ENCODE measurements around the gene STX3. TPM values are rescaled to one million over a fixed set of nuclear protein-coding genes. Genes with fewer than 3 reads are reported as not detected.

Gene STX3
- total and polyA plus RNA-seq, 2 experiments from 2014 or later, result 19.0 to 65.5 TPM

- Histone ChIP-seq H2AFZ (no peak overlapping the region), H4K20me1 (replicated peaks; ENCODE audit: insufficient read depth) (peaks cover 22% of the 10 kb centered on the region), H3K27me3 (ENCODE audit: insufficient read depth) (no peaks in the 10 kb centered on the region), H3K4me2 (no peak overlapping the region), H3F3A (replicated peaks; ENCODE audit: low read depth) (no peaks in the 10 kb centered on the region), H3K36me3 (ENCODE audit: insufficient read depth) (peaks cover 9% of the 10 kb centered on the region; the same call in 1 of the 2 replicates), H3K4me1 (ENCODE audit: insufficient read depth) (no peaks in the 10 kb centered on the region), H3K27ac (ENCODE audit: low read depth) (no peak overlapping the region), H3K4me3 (no peak overlapping the region), H3K79me2 (replicated peaks; ENCODE audit: insufficient read depth) (peaks cover 4% of the 10 kb centered on the region; the same call in 1 of the 2 replicates), H3K9me2 (ENCODE audit: insufficient read depth) (peaks cover 5% of the 10 kb centered on the region; the same call in 1 of the 2 replicates)
- no peak overlapping the region for H3K27ac Mint-ChIP-seq
- TF ChIP-seq ZNF462 (CRISPR knock-in tag; IDR thresholded peaks at IDR 0.05), result no peak
- H3K4me1 Mint-ChIP-seq, result no peaks in the 10 kb centered on the region; the same call in 2 of the 3 replicates
- no peak overlapping the region for H3K4me3 Mint-ChIP-seq
- ATAC-seq (no peak), DNase-seq (ENCODE audit: low spot score) (no peak)
- peaks cover 3% of the 10 kb centered on the region for H3K27me3 Mint-ChIP-seq (ENCODE audit: insufficient read depth, low read depth, poor library complexity)
- H3K9me3 Mint-ChIP-seq, result peaks cover 6% of the 10 kb centered on the region; the same call in 2 of the 3 replicates
- H3K36me3 Mint-ChIP-seq (ENCODE audit: low read depth), result peaks cover 48% of the 10 kb centered on the region
These were observed 24.3 kb downstream of the STX3 start for GRCh38 chr11:59779487-59779886.

- no peaks in the 10 kb centered on the region for H3F3A ChIP-seq (replicated peaks; ENCODE audit: low read depth)
- no peak overlapping the region for H3K4me3 ChIP-seq
- peaks cover 4% of the 10 kb centered on the region; the same call in 1 of the 2 replicates for H3K79me2 ChIP-seq (replicated peaks; ENCODE audit: insufficient read depth)
- peaks cover 9% of the 10 kb centered on the region; the same call in 1 of the 2 replicates for H4K20me1 ChIP-seq (replicated peaks; ENCODE audit: insufficient read depth)
- Mint-ChIP-seq H3K4me3 (no peak overlapping the region), H3K27me3 (ENCODE audit: insufficient read depth, low read depth, poor library complexity) (peaks cover 5% of the 10 kb centered on the region), H3K36me3 (ENCODE audit: low read depth) (peaks cover 46% of the 10 kb centered on the region), H3K9me3 (peaks cover 10% of the 10 kb centered on the region; the same call in 2 of the 3 replicates), H3K27ac (no peak overlapping the region), H3K4me1 (no peaks in the 10 kb centered on the region; the same call in 2 of the 3 replicates)
- no peaks in the 10 kb centered on the region for H3K4me1 ChIP-seq (ENCODE audit: insufficient read depth)
- no peaks in the 10 kb centered on the region for H3K27me3 ChIP-seq (ENCODE audit: insufficient read depth)
- ATAC-seq, result no peak
- H3K4me2 ChIP-seq, result no peak overlapping the region
- no peak for DNase-seq (ENCODE audit: low spot score)
- no peak overlapping the region for H2AFZ ChIP-seq
- no peak overlapping the region for H3K27ac ChIP-seq (ENCODE audit: low read depth)
- peaks cover 11% of the 10 kb centered on the region; the same call in 1 of the 2 replicates for H3K36me3 ChIP-seq (ENCODE audit: insufficient read depth)
- peaks cover 5% of the 10 kb centered on the region; the same call in 1 of the 2 replicates for H3K9me2 ChIP-seq (ENCODE audit: insufficient read depth)
- no peak for TF ChIP-seq CTCF (conservative IDR thresholded peaks at IDR 0.05; ENCODE audit: low read depth in 2 of 2)
- TF ChIP-seq NANOG (IDR thresholded peaks at IDR 0.05; ENCODE audit: borderline replicate concordance), result no peak
- no peak for TF ChIP-seq REST (IDR thresholded peaks at IDR 0.05; ENCODE audit: unreplicated experiment)
- no peak for TF ChIP-seq JUNB (IDR thresholded peaks at IDR 0.05; ENCODE audit: unreplicated experiment)
- no peak for TF ChIP-seq EZH2 (IDR thresholded peaks at IDR 0.05; ENCODE audit: low read depth, unreplicated experiment)
These were observed 26.9 kb downstream of the STX3 start for GRCh38 chr11:59782080-59782479.
